ENCODE results near the gene SRPK2.

GRCh38 chr7:105279688-105280007 is 109.1 kb downstream of the SRPK2 start:
- TF ChIP-seq CTCF (IDR thresholded peaks at IDR 0.05) (no peak), POLR2A (IDR thresholded peaks at IDR 0.05) (no peak), EP300 (IDR thresholded peaks at IDR 0.05) (no peak), POLR2AphosphoS5 (IDR thresholded peaks at IDR 0.05) (no peak)
